ENCODE measurements around the gene HARBI1. TPM values are rescaled to one million over a fixed set of nuclear protein-coding genes. Genes with fewer than 3 reads are reported as not detected.

The HARBI1 gene
- total and polyA plus RNA-seq, 9 of the 15 experiments (the other 6 are each of a cell fraction or from before 2014, with no cell fraction given), result 3.5 to 8.4 (median 5.5) TPM

DNA sequence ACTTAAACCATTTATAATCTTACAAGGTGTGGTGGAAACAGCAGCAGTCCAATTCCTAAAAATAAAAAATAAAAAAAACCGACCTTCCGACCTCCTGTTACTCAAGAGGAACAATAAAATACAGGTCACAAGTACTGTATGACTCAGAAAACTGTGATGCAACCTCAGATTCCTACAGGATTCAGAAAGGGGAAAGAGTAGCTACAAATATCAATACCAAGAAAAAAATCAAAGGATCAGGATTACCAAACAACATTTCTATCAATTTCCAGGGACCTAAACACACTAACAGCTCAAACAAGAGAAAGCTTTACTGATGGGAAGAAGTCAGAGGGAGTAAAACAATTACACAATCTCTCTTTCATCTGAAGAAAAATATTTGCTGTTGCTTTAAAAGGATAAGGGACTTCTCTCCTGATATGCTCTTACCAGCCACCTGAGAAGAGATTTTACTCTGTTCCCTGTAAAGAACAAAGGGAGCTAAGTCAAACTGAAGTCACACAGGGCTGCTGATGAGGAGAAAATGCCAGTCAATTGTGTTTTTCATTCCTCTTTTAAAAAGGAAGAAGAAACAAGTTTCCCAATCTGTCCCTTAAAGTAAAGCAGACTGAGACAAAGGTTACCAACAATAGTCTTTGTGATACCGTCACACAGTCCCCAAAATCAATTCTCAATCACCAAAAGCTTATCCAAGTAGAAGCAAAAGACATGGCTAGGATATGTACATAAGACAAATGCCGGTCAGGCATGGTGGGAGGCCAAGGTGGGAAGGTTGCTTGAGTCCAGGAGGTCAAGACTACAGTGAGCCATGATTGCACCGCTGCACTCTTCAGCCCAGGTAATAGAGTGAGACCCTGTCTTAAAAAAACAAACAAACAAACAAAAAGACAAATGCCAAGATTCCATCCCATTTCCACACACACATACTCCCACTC is 62.5 kb downstream of the HARBI1 start (continued):
- TF ChIP-seq, protein P1, sequence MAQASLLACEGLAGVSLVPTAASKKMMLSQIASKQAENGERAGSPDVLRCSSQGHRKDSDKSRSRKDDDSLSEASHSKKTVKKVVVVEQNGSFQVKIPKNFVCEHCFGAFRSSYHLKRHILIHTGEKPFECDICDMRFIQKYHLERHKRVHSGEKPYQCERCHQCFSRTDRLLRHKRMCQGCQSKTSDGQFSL (CRISPR knock-in tag; IDR thresholded peaks at IDR 0.05), result no peak
- TF ChIP-seq, protein P1 (tag; IDR thresholded peaks at IDR 0.05), result no peak
- TF ChIP-seq ZNF668 (CRISPR knock-in tag; IDR thresholded peaks at IDR 0.05), result no peak
- no peak for TF ChIP-seq HMG20B (CRISPR knock-in tag; IDR thresholded peaks at IDR 0.05)
- TF ChIP-seq GATA2 (CRISPR knock-in tag; IDR thresholded peaks at IDR 0.05), result no peak
- TF ChIP-seq FOXK1 (CRISPR knock-in tag; IDR thresholded peaks at IDR 0.05; ENCODE audit: borderline replicate concordance), result no peak
- no peak for TF ChIP-seq PYGO2 (tag; IDR thresholded peaks at IDR 0.05)
- TF ChIP-seq, protein P2, sequence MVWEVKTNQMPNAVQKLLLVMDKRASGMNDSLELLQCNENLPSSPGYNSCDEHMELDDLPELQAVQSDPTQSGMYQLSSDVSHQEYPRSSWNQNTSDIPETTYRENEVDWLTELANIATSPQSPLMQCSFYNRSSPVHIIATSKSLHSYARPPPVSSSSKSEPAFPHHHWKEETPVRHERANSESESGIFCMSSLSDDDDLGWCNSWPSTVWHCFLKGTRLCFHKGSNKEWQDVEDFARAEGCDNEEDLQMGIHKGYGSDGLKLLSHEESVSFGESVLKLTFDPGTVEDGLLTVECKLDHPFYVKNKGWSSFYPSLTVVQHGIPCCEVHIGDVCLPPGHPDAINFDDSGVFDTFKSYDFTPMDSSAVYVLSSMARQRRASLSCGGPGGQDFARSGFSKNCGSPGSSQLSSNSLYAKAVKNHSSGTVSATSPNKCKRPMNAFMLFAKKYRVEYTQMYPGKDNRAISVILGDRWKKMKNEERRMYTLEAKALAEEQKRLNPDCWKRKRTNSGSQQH (CRISPR knock-in tag; IDR thresholded peaks at IDR 0.05), result no peak
- no peak for TF ChIP-seq SFPQ (IDR thresholded peaks at IDR 0.05; ENCODE audit: low read depth, low read length)
- peak; percentile 79 for TF ChIP-seq ATF7 (IDR thresholded peaks at IDR 0.05)
- TF ChIP-seq ZNF639 (CRISPR knock-in tag; conservative IDR thresholded peaks at IDR 0.05 in 1 of 2, IDR thresholded peaks at IDR 0.05 in 1 of 2), result no peak

Measured in K562 (cell line).